Measurements from ENCODE around the gene ALDH3A1.
"Not testable (repeated sequence)": the region's sequence is repeated elsewhere in the genome, so short reads cannot be mapped to it uniquely, and the experiment has no call there.

Gene ALDH3A1

GRCh38 chr17:19747829-19748806 is at the start of gene ALDH3A1:
Gene ALDH3A1, minus strand, starts transcription at chr17:19748298. Its CDS starts 3,169 bp downstream, at chr17:19745129.
- no peak for DNase-seq

GRCh38 chr17:19796457-19796856 is 48.4 kb upstream of the ALDH3A1 start:
- DNase-seq, result no peak

GRCh38 chr17:19791918-19792550 is 43.9 kb upstream of the ALDH3A1 start:
- DNase-seq, result no peak

GRCh38 chr17:19787733-19788357 is 39.7 kb upstream of the ALDH3A1 start:
- no peak for DNase-seq

GRCh38 chr17:19785854-19786253 is 37.8 kb upstream of the ALDH3A1 start:
- no peak for DNase-seq

- no peak for DNase-seq
Observed at GRCh38 chr17:19781488-19782458, 33.7 kb upstream of the ALDH3A1 start.

- no peak for DNase-seq
Observed at GRCh38 chr17:19780846-19781245, 32.7 kb upstream of the ALDH3A1 start.

- DNase-seq, result no peak
Observed at GRCh38 chr17:19773534-19773933, 25.4 kb upstream of the ALDH3A1 start.

- no peak for DNase-seq
Observed at GRCh38 chr17:19771971-19772630, 24.0 kb upstream of the ALDH3A1 start.

- no peak for DNase-seq
Observed at GRCh38 chr17:19770985-19771735, 23.1 kb upstream of the ALDH3A1 start.

GRCh38 chr17:19769946-19770652 is 22.0 kb upstream of the ALDH3A1 start:
- DNase-seq, result no peak

GRCh38 chr17:19768046-19768782 is 20.1 kb upstream of the ALDH3A1 start:
- DNase-seq, result no peak

GRCh38 chr17:19766421-19767270 is 18.5 kb upstream of the ALDH3A1 start:
- peak; percentile 61 for DNase-seq

- no peak for DNase-seq
Observed at GRCh38 chr17:19766016-19766415, 17.9 kb upstream of the ALDH3A1 start.

- not testable (repeated sequence) for DNase-seq
Observed at GRCh38 chr17:19763991-19764390, 15.9 kb upstream of the ALDH3A1 start.

- no peak for DNase-seq
Observed at GRCh38 chr17:19763416-19763815, 15.3 kb upstream of the ALDH3A1 start.

GRCh38 chr17:19762515-19762961 is 14.4 kb upstream of the ALDH3A1 start:
- peak; percentile 27 for DNase-seq

- DNase-seq, result no peak
Observed at GRCh38 chr17:19760746-19761145, 12.6 kb upstream of the ALDH3A1 start.
